A549 (cell line): ENCODE results near the gene CCSER1. TPM values are rescaled to one million over a fixed set of nuclear protein-coding genes. Genes with fewer than 3 reads are reported as not detected.
"Not testable (repeated sequence)": the region's sequence is repeated elsewhere in the genome, so short reads cannot be mapped to it uniquely, and the experiment has no call there.

Experiments used
- ATAC-seq, 2 experiments: fragments of 200-7000 bp in 1 of 2; fragments of >200 bp in 1 of 2; cut with Nextera tagmentation in 1 of 2; cut with Tn5 transposase in 1 of 2; 3 replicates each; pipeline versions ENCODE4 v1.8.0 to v1.9.1; 2018 to 2020; ENCODE audit warnings: mild to moderate bottlenecking in 1 of 2, moderate library complexity in 1 of 2
- CTCF ChIA-PET: fragments of 300-600 bp; sonication (Branson Sonifier 250); formaldehyde crosslinking; extraction: SDS; loops from one replicate; lab custom pipeline; 2021; ENCODE audit warnings: antibody characterized with exemption, inconsistent platforms; lab: Yijun Ruan, JAX
- POLR2A ChIA-PET: fragments of 350-600 bp; formaldehyde crosslinking; extraction: SDS; loops from one replicate; lab custom pipeline; 2021; ENCODE audit warnings: antibody characterized with exemption, inconsistent platforms; lab: Yijun Ruan, JAX
- DNase-seq, 2 experiments: peaks; one replicate each; pipeline versions ENCODE4 v3.0.0 to v3.0.0-alpha.2; 2011 to 2016; ENCODE audit warnings: low read depth in 1 of 2, low spot score in 1 of 2
- FAIRE-seq: peaks from 2 replicates; lab custom pipeline; 2011; peaks lifted over from hg19 to GRCh38; lab: Jason Lieb, UNC
- H3K27ac ChIP-seq, 2 experiments: fragments of >200 bp; sonication (Bioruptor Twin); formaldehyde crosslinking; 3 replicates each; pipeline ENCODE4 v1.5.1; 2016 to 2017
- H3K4me1 ChIP-seq: fragments of >200 bp; sonication (Bioruptor Twin); formaldehyde crosslinking; 3 replicates; pipeline ENCODE4 v1.6.1; 2016
- H3K4me2 ChIP-seq: fragments of >200 bp; sonication (Bioruptor Twin); formaldehyde crosslinking; 3 replicates; pipeline ENCODE4 v1.6.1; 2016
- H3K4me3 ChIP-seq: fragments of >200 bp; sonication (Bioruptor Twin); formaldehyde crosslinking; 3 replicates; pipeline ENCODE4 v1.5.1; 2016
- H3K9me3 ChIP-seq: fragments of >200 bp; sonication (Bioruptor Twin); formaldehyde crosslinking; 3 replicates; pipeline ENCODE4 v1.6.1; 2016
- ATOH8 ChIP-seq: fragments of 250-450 bp; sonication (Bioruptor Pico); IDR thresholded peaks from 2 replicates; pipeline ENCODE4 v1.5.0; 2020; ENCODE audit warnings: low read depth, mild to moderate bottlenecking, moderate library complexity
- CBX2 ChIP-seq: fragments of 200-600 bp; sonication (generic); IDR thresholded peaks from 2 replicates; pipeline ENCODE4 v1.6.1; 2016; ENCODE audit warnings: low read depth, mild to moderate bottlenecking, borderline replicate concordance
- EHF ChIP-seq: fragments of 250-450 bp; sonication (Bioruptor Pico); IDR thresholded peaks from 2 replicates; pipeline ENCODE4 v1.5.0; 2020; ENCODE audit warnings: mild to moderate bottlenecking
- ESRRA ChIP-seq: fragments of 150-350 bp; IDR thresholded peaks from 2 replicates; pipeline ENCODE4 v1.6.1; 2014; ENCODE audit warnings: mild to moderate bottlenecking, low read length, borderline replicate concordance
- FOSB ChIP-seq: fragments of 250-450 bp; sonication (Bioruptor Pico); IDR thresholded peaks from 2 replicates; pipeline ENCODE4 v1.5.0; 2020; ENCODE audit warnings: mild to moderate bottlenecking, moderate library complexity
- FOSL2 ChIP-seq, 2 experiments: fragments of 450-650 bp in 1 of 2; fragments of >200 bp in 1 of 2; sonication (Bioruptor Twin) in 1 of 2; formaldehyde crosslinking; IDR thresholded peaks; 2 replicates each; pipeline versions ENCODE4 v1.5.0 to v1.6.1; 2016 to 2020; ENCODE audit warnings: mild to moderate bottlenecking in 1 of 2, moderate library complexity in 1 of 2
- GATA3 ChIP-seq: IDR thresholded peaks from 2 replicates; pipeline ENCODE4 v1.6.1; 2012; ENCODE audit warnings: borderline replicate concordance
- HDAC2 ChIP-seq: fragments of 200-600 bp; sonication (generic); IDR thresholded peaks from 2 replicates; pipeline ENCODE4 v1.6.1; 2016
- HMGXB4 ChIP-seq: fragments of 250-450 bp; sonication (Bioruptor Pico); IDR thresholded peaks from 2 replicates; pipeline ENCODE4 v1.5.0; 2021; ENCODE audit warnings: mild to moderate bottlenecking, moderate library complexity, borderline replicate concordance
- HOXB5 ChIP-seq: fragments of 250-450 bp; sonication (Bioruptor Pico); IDR thresholded peaks from 2 replicates; pipeline ENCODE4 v1.5.0; 2020; ENCODE audit warnings: mild to moderate bottlenecking, moderate library complexity
- JUNB ChIP-seq: fragments of >200 bp; sonication (Bioruptor Twin); formaldehyde crosslinking; IDR thresholded peaks from 2 replicates; pipeline ENCODE4 v1.6.1; 2016
- MAX ChIP-seq: IDR thresholded peaks from 2 replicates; pipeline ENCODE4 v1.6.1; 2012
- NPAS2 ChIP-seq: fragments of 250-450 bp; sonication (Bioruptor Pico); IDR thresholded peaks from 2 replicates; pipeline ENCODE4 v1.8.0; 2022; ENCODE audit warnings: mild to moderate bottlenecking, moderate library complexity, borderline replicate concordance
- NR3C1 ChIP-seq: fragments of >200 bp; sonication (Bioruptor Twin); formaldehyde crosslinking; IDR thresholded peaks from 3 replicates; pipeline ENCODE4 v1.6.1; 2017
- POLR2A ChIP-seq: IDR thresholded peaks from 2 replicates; pipeline ENCODE4 v1.6.1; 2012; ENCODE audit warnings: mild to moderate bottlenecking, low read length
- REST ChIP-seq: fragments of 200-600 bp; sonication (generic); IDR thresholded peaks from 2 replicates; pipeline ENCODE4 v1.6.1; 2016; ENCODE audit warnings: antibody characterized with exemption, mild to moderate bottlenecking, moderate library complexity
- RNF2 ChIP-seq: fragments of 200-600 bp; sonication (generic); IDR thresholded peaks from 2 replicates; pipeline ENCODE4 v1.6.1; 2016; ENCODE audit warnings: low read depth, mild to moderate bottlenecking, antibody characterized with exemption, moderate library complexity, borderline replicate concordance
- USF2 ChIP-seq: fragments of 450-650 bp; IDR thresholded peaks from 2 replicates; pipeline ENCODE4 v1.6.1; 2014; ENCODE audit warnings: antibody characterized with exemption
- ZFP36 ChIP-seq: fragments of 450-650 bp; IDR thresholded peaks from 2 replicates; pipeline ENCODE4 v1.6.1; 2014; ENCODE audit warnings: borderline replicate concordance; ENCODE audit not compliant: partially characterized antibody
- WGBS: methylation state at CpG from one replicate; pipeline ENCODE4 v1.1.6; 2017; ENCODE audit errors: missing lambda C conversion rate; 5-methylcytosine and 5-hydroxymethylcytosine counted together
- polyA plus RNA-seq, 4 experiments: library from polyadenylated mRNA; depleted of rRNA in 3 of 4; stranded (reverse); fragments of >200 nt; fragmentation: RNase III in 1 of 4; extraction: RNeasy Plus Mini Kit Qiagen cat#74134 plus additional on column Dnase treatment in 1 of 4; gene quantifications; 2 replicates in 3 of 4; 3 replicates in 1 of 4; pipeline ENCODE4 v1.2.3, GENCODE V29; 2011 to 2017

The CCSER1 gene
- polyA plus RNA-seq, 2 of the 4 experiments (the other 2 are of a cell fraction): 0.06 TPM; not detected in 1

- ChIA-PET CTCF (no interaction called here), POLR2A (no interaction called here)
- Histone ChIP-seq H3K27ac (no peak overlapping the region), H3K4me3 (no peak overlapping the region), H3K9me3 (no peaks in the 10 kb centered on the region), H3K4me1 (no peaks in the 10 kb centered on the region), H3K4me2 (no peak overlapping the region)
- FAIRE-seq: no peak
- TF ChIP-seq POLR2A (no peak), FOSL2 (IDR thresholded peaks at IDR 0.05) (no peak), FOSL2 (CRISPR knock-in tag; IDR thresholded peaks at IDR 0.05) (no peak), ZFP36 (no peak), EHF (no peak), FOSB (no peak), NPAS2 (CRISPR knock-in tag) (no peak)
- no peak for ATAC-seq
- no peak for DNase-seq
- 22% methylated on average over 3 of the region's 3 CpGs for WGBS
Observed at GRCh38 chr4:91622925-91623602, 1495.9 kb downstream of the CCSER1 start.

- H3K27ac ChIP-seq, H3K4me3 ChIP-seq, CTCF ChIA-PET, H3K9me3 ChIP-seq, POLR2A ChIA-PET, DNase-seq, ATAC-seq, FAIRE-seq, H3K4me2 ChIP-seq, H3K4me1 ChIP-seq: not testable (repeated sequence)
- WGBS: 27% methylated on average over 4 of the region's 4 CpGs
Observed at GRCh38 chr4:91623603-91623967, 1496.4 kb downstream of the CCSER1 start.

GRCh38 chr4:91630054-91630453 lies 1502.9 kb downstream of the CCSER1 start:
- Histone ChIP-seq H3K4me2 (no peak overlapping the region), H3K4me3 (no peak overlapping the region), H3K9me3 (no peaks in the 10 kb centered on the region), H3K27ac (no peak overlapping the region), H3K4me1 (no peaks in the 10 kb centered on the region)
- DNase-seq (no peak), FAIRE-seq (no peak), ATAC-seq (no peak)
- TF ChIP-seq ESRRA: no peak
- no peak for TF ChIP-seq JUNB
- no peak for TF ChIP-seq HMGXB4 (CRISPR knock-in tag)
- TF ChIP-seq USF2: no peak
- TF ChIP-seq RNF2: no peak
- no peak for TF ChIP-seq GATA3
- no peak for TF ChIP-seq NR3C1
- TF ChIP-seq MAX: no peak
- no peak for TF ChIP-seq HOXB5 (CRISPR knock-in tag)
- TF ChIP-seq REST: no peak
- no peak for TF ChIP-seq CBX2
- TF ChIP-seq ATOH8 (CRISPR knock-in tag): no peak
- TF ChIP-seq HDAC2: no peak
- POLR2A ChIA-PET: no interaction called here
- 4% methylated on average over 1 of the region's 1 CpG for WGBS
- CTCF ChIA-PET: no interaction called here
